HUDEP-2 (cell line): ENCODE results near the gene DNASE1L3.

Source experiments
- DNase-seq, 76 experiments: peaks; one replicate each; lab custom pipeline; 2025; ENCODE audit not compliant: unreplicated experiment in 76 of 76; lab: John Stamatoyannopoulos, UW

Gene DNASE1L3

DNA sequence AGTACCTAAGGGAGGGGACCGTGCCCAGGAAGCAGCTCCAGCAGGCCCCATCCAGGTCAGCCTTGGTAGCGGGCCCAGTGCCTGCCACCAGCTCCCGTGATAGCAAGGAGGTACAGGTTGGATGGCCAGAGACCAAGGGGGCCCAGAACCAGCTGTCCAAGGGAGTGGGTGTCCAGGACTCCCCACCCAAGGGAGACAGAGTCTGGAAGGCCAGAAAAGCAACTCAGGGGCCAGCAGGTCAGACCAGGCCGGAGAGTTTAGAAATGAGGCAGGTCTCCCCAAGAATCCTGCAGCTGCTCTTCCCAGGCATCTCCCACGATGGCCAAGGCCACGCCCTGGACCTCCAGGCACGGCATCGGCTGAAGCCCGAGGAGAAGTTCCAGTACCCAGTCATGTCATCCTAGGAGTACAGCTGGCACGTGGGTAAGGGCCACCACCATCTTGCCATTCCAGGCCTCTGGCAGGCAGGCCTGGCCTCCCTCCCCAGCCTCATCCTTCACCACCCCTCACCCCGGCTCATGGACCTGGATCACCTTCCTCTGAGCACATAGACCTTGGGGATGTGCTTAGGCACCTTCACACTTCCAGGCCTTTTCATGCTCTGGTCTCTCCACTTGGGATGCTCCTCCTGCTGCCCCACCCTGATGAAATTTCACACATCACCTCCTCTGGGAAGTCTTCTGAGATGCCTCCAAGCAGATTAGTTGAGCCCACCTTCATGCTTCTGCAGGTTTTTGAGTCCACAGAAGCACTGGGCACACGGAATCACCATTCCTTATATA, 30.5 kb downstream of the DNASE1L3 start:
- no peak for DNase-seq

DNA sequence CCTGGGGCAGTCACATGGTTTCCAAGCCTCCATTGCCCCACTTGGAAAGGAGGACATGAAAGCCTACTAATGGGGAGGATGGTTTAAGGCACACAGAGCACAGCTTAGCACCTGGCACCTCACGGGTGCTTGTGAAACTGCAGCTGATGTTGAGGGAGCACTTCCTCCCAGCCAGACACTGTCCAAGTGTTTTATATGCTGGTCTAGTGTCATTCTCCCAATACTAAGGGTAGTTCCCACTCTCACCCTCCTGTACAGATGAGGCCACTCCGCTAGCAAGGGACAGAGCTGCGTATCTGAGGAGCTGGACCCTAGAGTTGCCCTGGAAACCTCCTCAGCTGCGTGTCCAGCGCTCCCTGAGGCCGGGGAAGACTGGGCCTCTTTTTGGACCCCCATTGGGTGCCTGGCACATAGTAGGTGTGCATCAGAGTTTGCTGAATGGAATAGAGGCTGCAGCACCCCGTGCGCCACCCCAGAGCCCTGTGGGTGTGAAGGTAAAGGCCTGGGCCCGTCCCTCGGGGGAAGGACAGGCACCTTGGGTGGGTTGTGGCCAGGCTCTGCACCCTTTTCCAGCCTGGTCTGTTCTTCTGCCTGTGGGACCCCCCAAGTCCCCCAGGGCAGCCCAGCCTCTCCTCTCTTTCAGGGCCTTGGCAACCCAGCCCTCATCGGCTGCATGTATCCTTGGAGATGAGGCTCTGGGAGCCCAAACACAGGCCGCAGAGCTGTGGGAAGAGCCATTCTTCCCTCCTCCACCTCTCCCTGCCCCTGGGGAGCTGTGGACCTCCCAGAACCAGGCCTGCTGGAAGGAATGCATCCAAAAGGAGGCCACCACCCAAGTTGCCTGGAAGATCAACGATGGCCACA, 31.3 kb downstream of the DNASE1L3 start:
- DNase-seq, result no peak

DNA sequence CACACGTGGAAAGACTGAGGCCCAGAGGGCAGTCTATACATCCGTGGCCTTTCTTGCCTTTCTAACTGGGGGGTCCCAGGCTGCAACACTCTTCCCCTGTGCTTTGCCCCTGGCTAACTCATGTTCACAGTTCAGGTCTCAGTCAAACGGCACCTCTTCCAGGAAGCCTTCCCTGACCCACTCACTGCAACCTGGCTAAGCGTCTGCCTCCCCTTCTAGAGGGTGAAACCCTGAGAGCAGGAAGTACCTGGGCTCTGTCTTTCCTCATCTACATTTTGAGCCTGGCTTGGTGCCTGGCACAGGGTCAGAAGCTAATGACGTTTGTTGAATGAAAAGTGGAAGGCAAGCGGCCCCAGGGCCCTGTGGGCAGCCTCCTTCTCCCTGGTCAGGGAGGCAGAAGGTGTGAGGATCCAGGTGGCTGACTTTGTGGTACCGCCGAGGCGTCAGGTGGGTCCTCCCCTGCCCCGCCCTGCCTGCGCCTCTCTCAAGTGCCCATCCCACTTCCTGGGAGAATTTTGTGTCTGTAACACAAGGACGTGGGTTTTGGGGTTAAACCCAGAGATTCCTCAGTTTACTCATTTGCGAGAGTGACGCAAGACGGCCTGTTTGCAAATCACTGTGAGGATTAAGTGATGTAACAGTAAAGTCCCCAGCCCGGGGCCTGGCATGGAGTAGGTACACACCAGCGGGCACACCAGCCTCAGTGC, 32.1 kb downstream of the DNASE1L3 start:
- no peak for DNase-seq

DNA sequence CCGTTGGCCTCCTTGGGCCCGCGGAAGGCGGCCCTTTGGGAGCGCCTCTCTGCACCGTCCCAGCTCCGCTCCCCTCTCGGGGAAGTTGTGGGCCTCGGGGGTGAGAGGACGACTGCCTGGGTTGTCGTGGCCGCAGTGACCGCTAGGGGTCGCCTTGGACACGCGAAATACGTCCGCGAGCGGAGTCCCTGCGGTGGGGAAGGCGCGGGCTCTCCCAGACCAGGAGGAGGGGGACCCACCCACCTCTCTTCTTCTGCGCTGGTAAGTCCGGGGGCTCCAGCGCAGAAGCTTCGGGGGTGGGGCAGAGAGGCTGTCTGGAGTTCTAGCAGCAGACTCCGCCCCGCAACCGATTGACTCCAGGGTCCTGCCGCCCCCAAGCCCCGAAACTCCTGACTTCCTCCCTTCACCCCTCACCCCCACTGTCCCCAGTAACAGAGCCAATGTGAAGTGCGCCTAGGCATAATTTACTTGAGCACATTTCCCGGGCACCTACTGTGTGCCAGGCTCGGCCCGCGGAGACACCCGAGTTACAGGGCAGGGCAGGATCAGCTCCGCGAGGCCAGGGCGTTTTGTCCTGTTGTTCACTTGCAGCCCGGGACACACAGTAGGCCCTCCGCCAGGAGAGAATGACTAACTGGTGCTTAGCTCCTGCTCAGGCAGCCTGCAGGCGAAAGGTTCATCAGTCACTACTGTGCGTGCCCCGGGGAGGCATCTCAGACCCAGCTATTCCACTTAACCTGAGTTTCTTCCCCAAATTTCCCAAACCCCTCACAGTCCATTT, 32.8 kb downstream of the DNASE1L3 start:
- DNase-seq, result peak in 71 of 76 experiments; percentile 11 to 87 (median 66)

DNA sequence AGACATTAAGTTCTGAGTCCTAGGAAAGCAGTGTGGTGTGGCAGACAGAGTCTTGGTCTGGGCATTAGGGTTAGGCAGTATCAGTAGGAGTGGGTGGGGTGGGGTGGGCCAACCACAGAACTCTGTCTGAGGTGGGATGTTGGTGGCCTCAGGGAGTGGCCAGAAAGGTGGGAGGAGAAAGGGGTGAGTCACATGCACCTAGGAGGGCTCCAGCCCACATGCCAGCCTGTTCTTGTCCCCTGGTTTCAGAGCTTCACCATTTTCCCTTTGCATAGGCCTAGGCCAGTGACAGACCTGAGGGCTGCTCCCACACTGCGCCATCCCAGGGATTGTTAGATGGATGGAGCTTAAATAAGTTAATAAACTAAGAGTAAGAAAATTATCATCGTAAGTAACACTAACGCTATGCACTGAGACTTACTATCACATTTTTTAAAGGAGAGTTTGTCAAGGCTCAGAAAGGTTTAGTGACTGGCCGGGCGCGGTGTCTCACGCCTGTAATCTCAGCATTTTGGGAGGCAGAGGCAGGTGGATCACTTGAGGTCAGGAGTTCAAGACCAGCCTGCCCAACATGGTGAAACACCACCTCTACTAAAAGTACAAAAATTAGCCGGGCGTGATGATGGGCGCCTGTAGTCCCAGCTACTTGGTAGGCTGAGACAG, 33.8 kb downstream of the DNASE1L3 start:
- DNase-seq, result peak in 48 of 76 experiments; percentile 1 to 58 (median 28)

DNA sequence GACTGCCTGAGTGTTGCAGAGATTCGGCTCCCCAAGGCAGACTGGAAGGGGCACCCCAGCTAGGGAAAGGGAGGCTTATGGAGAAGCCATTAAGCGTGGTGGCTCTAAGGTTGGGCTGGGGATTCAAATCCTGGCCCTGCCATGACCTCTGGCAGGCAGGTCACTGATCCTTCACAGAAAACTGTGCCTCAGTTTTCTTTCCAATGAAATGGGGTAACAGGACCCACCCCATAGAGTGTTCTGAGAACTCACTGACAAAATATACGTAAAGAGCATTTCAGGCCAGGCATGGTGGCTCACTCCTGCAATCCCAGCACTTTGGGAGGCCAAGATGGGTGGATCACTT, 34.6 kb downstream of the DNASE1L3 start:
- DNase-seq, result no peak

DNA sequence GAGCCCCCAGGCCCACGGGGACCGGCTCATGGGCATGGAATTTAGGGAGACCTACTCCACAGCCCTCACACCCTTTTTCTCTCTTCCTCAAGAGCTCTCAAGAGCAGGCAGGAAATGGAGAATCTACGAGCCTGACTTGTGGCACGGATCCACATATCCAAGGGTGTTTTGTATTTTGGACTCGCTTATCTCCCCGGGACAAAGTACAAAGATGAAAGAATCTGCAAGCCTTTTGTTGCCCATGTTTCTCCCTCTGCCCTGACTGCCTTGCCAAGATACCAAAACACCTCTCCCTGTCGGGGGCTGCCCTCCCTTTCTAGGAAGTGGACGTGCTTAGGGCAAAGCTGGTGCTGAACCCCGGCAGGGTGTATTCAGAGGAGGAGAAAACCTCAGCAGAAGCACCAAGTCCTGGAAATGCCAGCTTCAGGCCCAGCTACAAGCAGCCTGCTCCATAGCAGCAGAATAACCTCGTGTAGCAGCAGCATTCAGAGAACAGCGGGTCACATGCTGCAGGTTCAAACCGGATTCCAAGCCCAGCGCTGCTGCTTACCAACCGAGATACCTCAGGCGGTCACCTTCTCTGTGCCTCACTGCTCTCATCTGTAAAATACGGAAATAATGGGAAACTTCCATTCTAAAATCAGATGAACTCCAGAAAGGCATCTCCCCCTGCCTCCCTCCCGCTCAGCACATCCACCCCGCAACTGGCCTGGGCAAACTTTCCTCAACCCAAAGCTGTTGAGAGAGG, 35.2 kb downstream of the DNASE1L3 start:
- DNase-seq, result peak in 41 of 76 experiments; percentile 5 to 62 (median 23)

DNA sequence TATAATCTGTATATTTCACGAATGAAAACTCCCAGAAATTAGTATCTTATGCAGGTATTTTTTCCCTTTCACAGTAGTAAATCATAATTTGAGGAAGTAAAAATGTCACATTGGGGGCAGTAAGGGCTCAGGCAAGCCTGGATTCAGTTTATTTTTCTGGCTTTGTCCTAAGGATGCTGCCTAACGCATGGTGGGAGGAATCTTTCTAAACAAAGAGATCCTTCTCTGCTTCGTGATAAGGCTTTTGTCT, 35.7 kb downstream of the DNASE1L3 start:
- DNase-seq, result no peak

DNA sequence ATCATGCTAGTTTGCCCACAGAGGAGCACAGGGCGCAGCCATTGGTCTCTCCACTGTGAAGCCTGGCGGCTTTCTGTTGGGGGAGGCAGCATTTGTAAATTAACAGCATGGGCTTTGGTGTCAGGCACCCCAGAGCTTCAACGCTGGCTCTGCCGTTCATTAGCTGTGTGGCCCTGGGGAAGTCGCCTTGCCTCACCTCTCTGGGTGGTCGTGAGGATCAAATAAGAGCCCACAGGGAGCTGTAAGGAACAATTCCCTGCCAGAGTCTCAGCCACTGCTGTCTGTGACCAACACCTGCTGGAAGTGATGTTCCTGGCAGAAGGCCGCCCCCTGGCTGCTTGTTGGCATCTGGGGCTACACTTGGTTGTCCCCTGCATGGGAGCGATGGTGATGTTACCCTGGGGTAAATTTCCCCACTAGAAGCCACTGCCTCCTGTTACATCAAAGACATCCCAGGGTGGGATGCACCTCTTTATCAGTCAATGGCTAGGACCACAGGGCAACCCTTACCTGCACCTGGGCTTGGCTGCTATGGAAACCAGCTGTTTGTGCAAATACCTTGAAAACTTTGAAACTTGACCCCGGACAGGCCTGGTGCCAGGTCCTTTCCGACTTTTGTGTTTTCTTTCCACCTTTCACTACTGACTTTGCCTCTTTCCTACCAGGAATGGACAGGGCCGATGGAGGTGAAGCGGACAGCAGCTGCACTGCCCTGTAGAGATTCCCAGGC, 36.9 kb downstream of the DNASE1L3 start:
- peak in 59 of 76 experiments; percentile 2 to 71 (median 42) for DNase-seq

DNA sequence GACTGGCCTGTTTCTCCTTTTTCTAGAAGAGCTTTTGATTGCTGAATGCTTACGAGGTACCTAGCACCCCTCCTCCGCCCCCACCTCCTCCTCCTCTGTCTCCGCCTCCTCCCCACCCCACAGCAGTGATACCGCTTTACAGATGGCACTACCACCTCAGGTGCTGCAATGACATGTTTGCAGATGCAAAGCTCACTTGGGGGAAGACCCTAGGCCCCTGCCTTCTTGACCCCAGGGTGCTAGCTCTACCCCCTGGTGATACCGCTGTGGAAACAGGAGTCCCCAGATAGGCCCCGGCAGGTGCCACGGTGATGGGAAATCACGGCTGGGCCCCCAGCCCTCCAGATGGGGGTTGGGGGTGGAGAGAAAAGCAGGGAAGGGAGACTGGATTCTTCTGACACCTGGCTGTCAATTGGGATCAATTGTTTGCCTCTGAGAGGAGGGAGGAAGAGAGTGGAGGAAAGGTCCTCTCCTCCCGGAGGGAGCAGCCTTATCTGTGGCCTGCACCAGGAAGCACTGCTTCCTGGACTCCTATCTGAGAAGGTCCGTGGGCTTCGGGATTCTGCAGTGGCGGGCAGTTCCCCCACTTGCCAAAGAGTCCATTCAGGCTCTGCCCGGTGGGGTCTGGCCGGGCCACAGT, 37.6 kb downstream of the DNASE1L3 start:
- no peak for DNase-seq

DNA sequence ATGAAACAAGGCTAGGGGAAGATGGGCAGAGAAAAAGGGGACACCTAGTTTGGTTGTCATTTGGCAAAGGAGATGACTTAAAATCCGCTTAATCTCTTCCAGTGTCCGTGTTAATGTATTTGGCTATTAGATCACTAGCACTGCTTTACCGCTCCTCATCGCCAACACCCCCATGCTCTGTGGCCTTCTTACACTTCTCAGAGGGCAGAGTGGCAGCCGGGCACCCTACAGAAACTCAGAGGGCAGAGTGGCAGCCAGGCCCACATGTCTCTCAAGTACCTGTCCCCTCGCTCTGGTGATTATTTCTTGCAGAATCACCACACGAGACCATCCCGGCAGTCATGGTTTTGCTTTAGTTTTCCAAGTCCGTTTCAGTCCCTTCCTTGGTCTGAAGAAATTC, 39.6 kb downstream of the DNASE1L3 start:
- no peak for DNase-seq

DNA sequence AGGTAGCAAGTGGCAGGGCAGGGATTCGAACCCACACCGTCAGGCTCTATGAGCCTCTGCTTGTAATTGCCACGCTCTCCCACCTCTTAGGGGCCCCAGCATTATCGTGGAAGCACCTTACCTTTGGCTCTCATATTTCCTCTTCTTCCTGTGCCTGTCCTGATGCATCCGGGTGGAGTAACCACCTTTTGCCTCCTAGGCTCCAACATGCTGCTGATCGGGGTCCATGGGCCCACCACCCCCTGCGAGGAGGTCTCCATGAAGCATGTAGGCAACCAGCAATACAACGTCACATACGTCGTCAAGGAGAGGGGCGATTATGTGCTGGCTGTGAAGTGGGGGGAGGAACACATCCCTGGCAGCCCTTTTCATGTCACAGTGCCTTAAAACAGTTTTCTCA, 40.4 kb downstream of the DNASE1L3 start:
- no peak for DNase-seq

DNA sequence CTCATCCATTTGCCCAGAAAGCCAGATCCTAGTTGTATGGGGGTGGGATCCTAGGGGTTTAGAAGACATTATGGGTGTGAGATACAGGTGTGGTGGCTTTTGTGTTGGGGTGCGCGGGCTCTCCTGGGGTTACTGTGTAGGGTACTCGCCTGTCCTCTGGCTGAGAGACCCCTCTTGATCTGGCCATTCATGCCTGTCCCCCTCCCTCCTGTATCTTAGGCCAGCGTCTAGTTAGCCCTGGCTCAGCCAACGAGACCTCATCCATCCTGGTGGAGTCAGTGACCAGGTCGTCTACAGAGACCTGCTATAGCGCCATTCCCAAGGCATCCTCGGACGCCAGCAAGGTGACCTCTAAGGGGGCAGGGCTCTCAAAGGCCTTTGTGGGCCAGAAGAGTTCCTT, 41.4 kb downstream of the DNASE1L3 start:
- no peak for DNase-seq

DNA sequence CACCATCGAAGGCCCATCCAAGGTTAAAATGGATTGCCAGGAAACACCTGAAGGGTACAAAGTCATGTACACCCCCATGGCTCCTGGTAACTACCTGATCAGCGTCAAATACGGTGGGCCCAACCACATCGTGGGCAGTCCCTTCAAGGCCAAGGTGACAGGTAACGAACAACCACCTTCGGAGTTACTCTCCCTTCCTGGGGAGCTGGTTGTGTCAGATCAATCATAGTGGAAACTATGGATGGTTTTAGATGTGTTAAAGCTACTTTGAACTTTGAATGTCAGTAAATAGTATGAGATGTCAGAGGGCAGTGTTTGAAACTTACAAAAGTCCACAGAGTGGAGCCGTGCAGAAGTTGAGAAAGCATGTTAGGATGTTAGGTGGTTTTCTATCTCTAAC, 42.3 kb downstream of the DNASE1L3 start:
- DNase-seq, result no peak

DNA sequence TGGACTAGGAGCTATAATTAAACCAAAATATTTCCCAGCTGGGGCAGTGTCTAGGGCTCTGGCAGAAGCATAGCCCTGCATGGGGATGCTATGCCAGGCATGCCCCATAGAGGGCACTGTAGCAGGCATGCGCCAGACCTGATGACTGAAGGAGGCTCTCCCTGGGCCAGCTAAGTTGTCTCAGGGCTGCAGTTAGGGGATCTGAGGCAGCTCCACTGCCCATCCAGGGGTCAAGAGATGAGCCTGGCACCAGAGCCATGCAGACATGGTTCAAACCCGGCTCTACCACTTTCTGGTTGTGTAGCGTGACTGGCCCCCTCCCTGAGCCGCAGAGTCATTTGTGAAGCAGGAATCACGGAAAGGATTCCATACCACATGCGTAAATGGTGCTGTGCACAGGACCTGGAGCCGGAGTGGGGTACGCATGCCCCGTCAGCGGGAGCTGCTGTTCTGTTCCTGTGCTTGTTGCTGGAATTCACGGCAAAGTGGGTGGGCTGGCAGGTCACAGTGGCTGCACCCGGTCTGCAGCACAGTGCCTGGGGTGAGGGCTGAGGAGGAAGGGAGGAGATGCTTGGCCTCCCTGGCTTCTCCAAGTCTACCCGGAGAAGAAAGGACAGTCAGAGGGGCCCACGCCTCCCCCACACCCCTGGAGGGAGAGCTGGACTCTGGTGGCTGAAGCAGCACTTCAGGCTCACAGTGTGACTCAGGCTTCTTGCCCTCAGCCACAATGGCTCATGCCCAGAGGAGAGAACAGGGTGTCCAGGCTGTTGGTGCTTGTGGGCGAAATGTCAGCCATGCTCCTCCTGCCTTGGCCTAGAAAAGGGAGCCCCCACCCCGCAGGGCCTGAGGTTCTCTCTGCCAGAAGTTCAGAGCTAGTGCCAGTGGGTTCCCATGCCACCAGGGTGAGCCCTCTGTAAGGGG, 43.1 kb downstream of the DNASE1L3 start:
- peak in 69 of 76 experiments; percentile 5 to 81 (median 57) for DNase-seq

DNA sequence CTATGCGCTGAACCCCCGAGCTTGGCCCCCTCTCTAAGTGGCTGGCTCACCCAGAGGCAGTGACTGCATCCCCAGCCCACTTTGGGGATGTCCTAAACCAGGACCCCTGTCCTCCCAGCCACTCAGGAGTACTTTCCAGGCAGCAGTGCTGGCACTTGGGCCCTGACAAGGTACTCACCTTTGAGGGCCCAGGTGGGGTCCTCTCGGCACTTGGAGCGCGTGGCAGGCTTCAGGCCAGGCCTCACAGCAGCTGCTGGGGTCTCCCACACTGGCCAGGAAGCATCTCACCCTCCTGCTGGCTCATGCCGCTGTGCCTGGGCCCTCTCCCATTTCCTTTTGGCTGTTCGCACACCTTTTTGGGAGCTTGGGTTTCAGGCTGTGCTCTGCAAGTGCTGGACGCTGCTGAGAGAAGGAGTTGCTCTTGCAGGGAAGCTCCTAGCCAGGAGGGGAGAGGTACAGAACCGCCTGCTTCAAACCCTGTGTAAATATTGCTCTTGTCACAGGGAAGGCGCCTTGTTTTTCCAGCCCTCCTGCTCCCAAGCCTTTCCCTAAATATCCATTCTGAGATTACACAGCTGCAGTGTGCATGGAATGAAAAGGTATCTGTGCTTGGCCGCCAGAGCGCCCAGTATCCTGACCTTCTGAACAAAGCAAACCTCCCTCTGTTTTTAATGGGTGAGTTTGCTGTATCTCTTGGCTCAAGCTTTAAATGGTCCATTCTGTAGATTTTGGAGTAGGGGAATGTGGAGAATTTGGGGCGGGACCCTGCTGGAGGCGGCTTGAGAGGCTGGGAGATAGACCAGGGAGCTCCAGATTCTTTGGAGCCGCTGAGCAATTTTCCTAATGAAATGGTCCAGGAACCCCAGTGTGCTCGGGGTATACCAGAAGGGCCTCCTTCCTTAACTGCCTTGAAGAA, 45.6 kb downstream of the DNASE1L3 start:
- no peak for DNase-seq
